ENCODE measurements around the gene MEGF10.

The MEGF10 gene

GRCh38 chr5:127409246-127409917 is 118.8 kb downstream of the MEGF10 start:
- Histone ChIP-seq H3K4me3 (no peak overlapping the region), H3K27ac (no peak overlapping the region)
- no peak for TF ChIP-seq CTCF (IDR thresholded peaks at IDR 0.05)
- no peak for DNase-seq (ENCODE audit: low spot score)

- Histone ChIP-seq H3K27ac (no peak overlapping the region), H3K4me3 (no peak overlapping the region)
- no peak for DNase-seq (ENCODE audit: low spot score)
- no peak for TF ChIP-seq CTCF (IDR thresholded peaks at IDR 0.05)
Observed at GRCh38 chr5:127409921-127410675, 119.5 kb downstream of the MEGF10 start.

GRCh38 chr5:127410959-127411358 is 120.4 kb downstream of the MEGF10 start:
- no peak for TF ChIP-seq CTCF (IDR thresholded peaks at IDR 0.05)
- Histone ChIP-seq H3K27ac (no peak overlapping the region), H3K4me3 (no peak overlapping the region)
- DNase-seq (ENCODE audit: low spot score) = no peak

- H3K4me3 ChIP-seq = no peak overlapping the region
- no peak overlapping the region for H3K27ac ChIP-seq
- no peak for TF ChIP-seq CTCF (IDR thresholded peaks at IDR 0.05)
- DNase-seq (ENCODE audit: low spot score) = no peak
Observed at GRCh38 chr5:127411381-127411780, 120.8 kb downstream of the MEGF10 start.

- no peak for DNase-seq (ENCODE audit: low spot score)
- Histone ChIP-seq H3K4me3 (no peak overlapping the region), H3K27ac (no peak overlapping the region)
- TF ChIP-seq CTCF (IDR thresholded peaks at IDR 0.05) = no peak
Observed at GRCh38 chr5:127412698-127413097, 122.1 kb downstream of the MEGF10 start.

GRCh38 chr5:127415034-127415433 is 124.4 kb downstream of the MEGF10 start:
- Histone ChIP-seq H3K27ac (no peak overlapping the region), H3K4me3 (no peak overlapping the region)
- no peak for TF ChIP-seq CTCF (IDR thresholded peaks at IDR 0.05)
- DNase-seq (ENCODE audit: low spot score) = no peak

- DNase-seq (ENCODE audit: low spot score) = no peak
- no peak for TF ChIP-seq CTCF (IDR thresholded peaks at IDR 0.05)
- H3K27ac ChIP-seq = no peak overlapping the region
- H3K4me3 ChIP-seq = no peak overlapping the region
Observed at GRCh38 chr5:127416906-127417305, 126.3 kb downstream of the MEGF10 start.
